ENCODE results near the gene NRGN.

DNA sequence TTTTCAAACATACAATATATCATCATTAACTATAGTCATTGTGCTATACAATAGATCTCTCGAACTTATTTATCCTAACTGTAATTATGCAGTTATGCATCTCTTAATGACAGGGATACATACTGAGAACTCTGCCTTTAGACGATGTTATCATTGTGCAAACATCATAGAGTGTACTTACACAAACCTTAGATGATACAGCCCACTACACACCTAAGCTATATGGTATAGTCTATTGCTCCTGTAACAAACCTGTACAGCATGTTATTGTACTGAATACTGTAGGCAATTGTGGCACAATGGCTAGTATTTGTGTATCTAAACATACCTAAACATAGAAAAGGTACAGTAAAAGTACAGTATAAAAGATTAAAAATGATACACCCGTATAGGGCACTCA lies 27.4 kb upstream of the NRGN start:
- no peak for TF ChIP-seq POLR2AphosphoS5 (IDR thresholded peaks at IDR 0.05)
- TF ChIP-seq, protein P1, sequence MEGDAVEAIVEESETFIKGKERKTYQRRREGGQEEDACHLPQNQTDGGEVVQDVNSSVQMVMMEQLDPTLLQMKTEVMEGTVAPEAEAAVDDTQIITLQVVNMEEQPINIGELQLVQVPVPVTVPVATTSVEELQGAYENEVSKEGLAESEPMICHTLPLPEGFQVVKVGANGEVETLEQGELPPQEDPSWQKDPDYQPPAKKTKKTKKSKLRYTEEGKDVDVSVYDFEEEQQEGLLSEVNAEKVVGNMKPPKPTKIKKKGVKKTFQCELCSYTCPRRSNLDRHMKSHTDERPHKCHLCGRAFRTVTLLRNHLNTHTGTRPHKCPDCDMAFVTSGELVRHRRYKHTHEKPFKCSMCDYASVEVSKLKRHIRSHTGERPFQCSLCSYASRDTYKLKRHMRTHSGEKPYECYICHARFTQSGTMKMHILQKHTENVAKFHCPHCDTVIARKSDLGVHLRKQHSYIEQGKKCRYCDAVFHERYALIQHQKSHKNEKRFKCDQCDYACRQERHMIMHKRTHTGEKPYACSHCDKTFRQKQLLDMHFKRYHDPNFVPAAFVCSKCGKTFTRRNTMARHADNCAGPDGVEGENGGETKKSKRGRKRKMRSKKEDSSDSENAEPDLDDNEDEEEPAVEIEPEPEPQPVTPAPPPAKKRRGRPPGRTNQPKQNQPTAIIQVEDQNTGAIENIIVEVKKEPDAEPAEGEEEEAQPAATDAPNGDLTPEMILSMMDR (IDR thresholded peaks at IDR 0.05) = no peak
- TF ChIP-seq EP300 (IDR thresholded peaks at IDR 0.05) = no peak
- no peak for TF ChIP-seq POLR2A (IDR thresholded peaks at IDR 0.05)

Data from stomach (tissue), 4 donors.